Measurements from ENCODE around the gene FBN1.

The FBN1 gene

GRCh38 chr15:48602358-48603122, 43.0 kb downstream of the FBN1 start:
- TF ChIP-seq, protein P1, sequence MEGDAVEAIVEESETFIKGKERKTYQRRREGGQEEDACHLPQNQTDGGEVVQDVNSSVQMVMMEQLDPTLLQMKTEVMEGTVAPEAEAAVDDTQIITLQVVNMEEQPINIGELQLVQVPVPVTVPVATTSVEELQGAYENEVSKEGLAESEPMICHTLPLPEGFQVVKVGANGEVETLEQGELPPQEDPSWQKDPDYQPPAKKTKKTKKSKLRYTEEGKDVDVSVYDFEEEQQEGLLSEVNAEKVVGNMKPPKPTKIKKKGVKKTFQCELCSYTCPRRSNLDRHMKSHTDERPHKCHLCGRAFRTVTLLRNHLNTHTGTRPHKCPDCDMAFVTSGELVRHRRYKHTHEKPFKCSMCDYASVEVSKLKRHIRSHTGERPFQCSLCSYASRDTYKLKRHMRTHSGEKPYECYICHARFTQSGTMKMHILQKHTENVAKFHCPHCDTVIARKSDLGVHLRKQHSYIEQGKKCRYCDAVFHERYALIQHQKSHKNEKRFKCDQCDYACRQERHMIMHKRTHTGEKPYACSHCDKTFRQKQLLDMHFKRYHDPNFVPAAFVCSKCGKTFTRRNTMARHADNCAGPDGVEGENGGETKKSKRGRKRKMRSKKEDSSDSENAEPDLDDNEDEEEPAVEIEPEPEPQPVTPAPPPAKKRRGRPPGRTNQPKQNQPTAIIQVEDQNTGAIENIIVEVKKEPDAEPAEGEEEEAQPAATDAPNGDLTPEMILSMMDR (IDR thresholded peaks at IDR 0.05; ENCODE audit: low read length, missing control alignments): no peak
- peak; percentile 89 for DNase-seq (ENCODE audit: low read depth)

DNA sequence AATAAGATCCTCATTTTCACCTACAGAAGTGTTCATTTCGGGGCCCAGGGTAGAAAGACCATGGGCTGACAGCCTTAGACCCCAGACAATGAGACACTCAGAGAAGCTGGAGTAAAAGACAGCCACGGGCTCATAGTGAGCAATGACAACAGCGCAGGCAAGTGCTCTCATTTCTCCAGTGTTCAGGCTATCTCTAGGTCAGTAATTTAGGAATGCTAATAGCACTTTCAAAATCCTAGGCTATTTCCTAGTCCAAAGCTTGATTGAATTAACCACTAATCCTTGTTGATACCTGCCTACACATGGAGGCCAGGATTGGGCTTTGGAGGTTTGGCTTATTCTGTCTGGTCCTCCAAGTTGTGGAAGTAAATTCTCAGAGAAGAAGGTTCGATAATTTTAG, 44.4 kb downstream of the FBN1 start:
- DNase-seq (ENCODE audit: low read depth): no peak
- no peak overlapping the region for H3K4me3 ChIP-seq (replicated peaks; ENCODE audit: low read depth, low read length)
- TF ChIP-seq, protein P1 (IDR thresholded peaks at IDR 0.05; ENCODE audit: low read length, missing control alignments): no peak

More at GRCh38 chr15:48602358-48603122, 43.0 kb downstream of the FBN1 start:
- peak overlapping the region; percentile 37 for H3K4me3 ChIP-seq (replicated peaks; ENCODE audit: low read depth, low read length)

GRCh38 chr15:48596841-48597240, 48.7 kb downstream of the FBN1 start:
- TF ChIP-seq, protein P1 (IDR thresholded peaks at IDR 0.05; ENCODE audit: low read length, missing control alignments): no peak
- no peak for DNase-seq (ENCODE audit: low read depth)
- H3K4me3 ChIP-seq (replicated peaks; ENCODE audit: low read depth, low read length): no peak overlapping the region

GRCh38 chr15:48596415-48596814, 49.1 kb downstream of the FBN1 start:
- TF ChIP-seq, protein P1 (IDR thresholded peaks at IDR 0.05; ENCODE audit: low read length, missing control alignments): no peak
- DNase-seq (ENCODE audit: low read depth): peak; percentile 29
- H3K4me3 ChIP-seq (replicated peaks; ENCODE audit: low read depth, low read length): no peak overlapping the region

DNA sequence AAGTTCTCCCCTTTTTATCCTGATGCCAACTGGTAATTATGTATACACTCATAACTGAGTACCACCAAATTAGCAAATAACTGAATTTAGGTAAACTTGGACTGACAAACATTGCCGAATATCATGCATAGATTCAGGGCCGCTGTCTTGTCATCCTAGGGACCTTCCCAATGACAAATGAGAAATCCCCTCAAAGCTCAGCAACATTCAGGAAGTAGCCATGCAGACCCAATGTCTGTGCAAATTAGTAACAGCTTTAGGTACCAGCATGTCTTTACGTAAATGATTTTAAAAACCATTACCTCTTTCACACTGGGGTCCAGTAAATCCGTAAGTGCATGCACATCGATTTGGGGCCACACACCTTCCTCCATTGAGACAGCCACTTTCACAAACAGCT, 49.5 kb downstream of the FBN1 start:
- TF ChIP-seq, protein P1 (IDR thresholded peaks at IDR 0.05; ENCODE audit: low read length, missing control alignments): no peak
- H3K4me3 ChIP-seq (replicated peaks; ENCODE audit: low read depth, low read length): no peak overlapping the region
- no peak for DNase-seq (ENCODE audit: low read depth)

- H3K4me3 ChIP-seq (replicated peaks; ENCODE audit: low read depth, low read length): no peak overlapping the region
- no peak for DNase-seq (ENCODE audit: low read depth)
- TF ChIP-seq, protein P1 (IDR thresholded peaks at IDR 0.05; ENCODE audit: low read length, missing control alignments): no peak
These were observed 52.6 kb downstream of the FBN1 start for GRCh38 chr15:48592933-48593332.

GRCh38 chr15:48592221-48592731, 53.2 kb downstream of the FBN1 start:
- no peak overlapping the region for H3K4me3 ChIP-seq (replicated peaks; ENCODE audit: low read depth, low read length)
- TF ChIP-seq, protein P1 (IDR thresholded peaks at IDR 0.05; ENCODE audit: low read length, missing control alignments): no peak
- peak; percentile 99 for DNase-seq (ENCODE audit: low read depth)

Data from fibroblast of pulmonary artery (primary cell).